Measurements from ENCODE around the gene FZD8.

- TF ChIP-seq, protein P1, sequence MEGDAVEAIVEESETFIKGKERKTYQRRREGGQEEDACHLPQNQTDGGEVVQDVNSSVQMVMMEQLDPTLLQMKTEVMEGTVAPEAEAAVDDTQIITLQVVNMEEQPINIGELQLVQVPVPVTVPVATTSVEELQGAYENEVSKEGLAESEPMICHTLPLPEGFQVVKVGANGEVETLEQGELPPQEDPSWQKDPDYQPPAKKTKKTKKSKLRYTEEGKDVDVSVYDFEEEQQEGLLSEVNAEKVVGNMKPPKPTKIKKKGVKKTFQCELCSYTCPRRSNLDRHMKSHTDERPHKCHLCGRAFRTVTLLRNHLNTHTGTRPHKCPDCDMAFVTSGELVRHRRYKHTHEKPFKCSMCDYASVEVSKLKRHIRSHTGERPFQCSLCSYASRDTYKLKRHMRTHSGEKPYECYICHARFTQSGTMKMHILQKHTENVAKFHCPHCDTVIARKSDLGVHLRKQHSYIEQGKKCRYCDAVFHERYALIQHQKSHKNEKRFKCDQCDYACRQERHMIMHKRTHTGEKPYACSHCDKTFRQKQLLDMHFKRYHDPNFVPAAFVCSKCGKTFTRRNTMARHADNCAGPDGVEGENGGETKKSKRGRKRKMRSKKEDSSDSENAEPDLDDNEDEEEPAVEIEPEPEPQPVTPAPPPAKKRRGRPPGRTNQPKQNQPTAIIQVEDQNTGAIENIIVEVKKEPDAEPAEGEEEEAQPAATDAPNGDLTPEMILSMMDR (tag by site-specific recombination; IDR thresholded peaks at IDR 0.05), result no peak
- 0 out of 2 replicates have a peak, but pooled peaks have one; percentile 33 for TF ChIP-seq PBX3 (CRISPR knock-in tag; IDR thresholded peaks at IDR 0.05)
- no peak for TF ChIP-seq ZBTB21 (tag by site-specific recombination; IDR thresholded peaks at IDR 0.05)
- no peak for TF ChIP-seq ZNF274 (IDR thresholded peaks at IDR 0.05; ENCODE audit: low read length)
- TF ChIP-seq ZNF274 (tag by site-specific recombination; IDR thresholded peaks at IDR 0.05; ENCODE audit: borderline replicate concordance), result no peak
- no peak for TF ChIP-seq EGR2 (tag by site-specific recombination; IDR thresholded peaks at IDR 0.05; ENCODE audit: low read depth)
Measured at GRCh38 chr10:35639728-35640401, 2.2 kb downstream of the FZD8 start.
